ENCODE data around the gene RASA3.

DNA sequence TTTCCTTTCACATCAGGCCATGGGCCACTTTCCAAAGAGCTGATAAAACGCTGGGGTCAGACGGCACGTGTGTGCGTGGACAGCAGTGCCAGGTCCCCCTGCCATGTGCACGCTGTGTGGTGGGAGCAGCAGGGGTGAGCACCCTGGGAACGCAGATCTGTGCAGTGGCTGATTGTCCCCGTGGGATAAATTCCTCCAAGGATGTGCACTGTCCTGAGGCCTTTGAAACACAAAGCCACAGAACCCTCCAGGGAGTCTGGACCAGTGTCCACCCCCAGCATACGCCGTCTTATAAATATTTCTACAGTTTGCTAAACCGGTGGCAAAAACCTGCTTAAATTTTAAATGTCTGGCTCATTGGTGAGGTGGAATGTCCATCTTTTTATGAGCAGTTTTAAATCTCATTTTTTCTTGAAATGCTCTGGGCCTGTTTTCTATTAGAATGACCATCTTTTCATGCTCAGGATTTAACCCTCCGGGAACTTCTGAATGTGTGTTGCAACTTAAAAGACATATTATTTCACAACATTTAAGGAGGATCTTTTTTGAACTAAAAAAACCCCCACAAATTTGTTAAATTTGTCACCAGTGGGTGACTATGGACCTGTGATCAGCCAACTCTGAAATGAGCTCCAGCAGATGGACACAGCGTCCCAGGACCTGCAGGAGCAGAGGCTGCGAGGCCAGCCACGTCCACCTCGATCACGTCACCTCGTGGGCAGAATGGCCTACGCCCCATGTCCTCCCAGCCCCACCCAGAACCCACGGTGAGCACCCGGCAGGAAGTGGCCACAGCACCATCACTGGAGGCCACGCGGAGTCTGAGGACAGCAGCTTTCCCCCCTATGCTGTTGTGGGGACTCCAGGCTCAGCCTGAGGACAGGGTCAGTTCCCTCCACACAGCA is 68.6 kb downstream of the RASA3 start:
- TF ChIP-seq, protein P1, sequence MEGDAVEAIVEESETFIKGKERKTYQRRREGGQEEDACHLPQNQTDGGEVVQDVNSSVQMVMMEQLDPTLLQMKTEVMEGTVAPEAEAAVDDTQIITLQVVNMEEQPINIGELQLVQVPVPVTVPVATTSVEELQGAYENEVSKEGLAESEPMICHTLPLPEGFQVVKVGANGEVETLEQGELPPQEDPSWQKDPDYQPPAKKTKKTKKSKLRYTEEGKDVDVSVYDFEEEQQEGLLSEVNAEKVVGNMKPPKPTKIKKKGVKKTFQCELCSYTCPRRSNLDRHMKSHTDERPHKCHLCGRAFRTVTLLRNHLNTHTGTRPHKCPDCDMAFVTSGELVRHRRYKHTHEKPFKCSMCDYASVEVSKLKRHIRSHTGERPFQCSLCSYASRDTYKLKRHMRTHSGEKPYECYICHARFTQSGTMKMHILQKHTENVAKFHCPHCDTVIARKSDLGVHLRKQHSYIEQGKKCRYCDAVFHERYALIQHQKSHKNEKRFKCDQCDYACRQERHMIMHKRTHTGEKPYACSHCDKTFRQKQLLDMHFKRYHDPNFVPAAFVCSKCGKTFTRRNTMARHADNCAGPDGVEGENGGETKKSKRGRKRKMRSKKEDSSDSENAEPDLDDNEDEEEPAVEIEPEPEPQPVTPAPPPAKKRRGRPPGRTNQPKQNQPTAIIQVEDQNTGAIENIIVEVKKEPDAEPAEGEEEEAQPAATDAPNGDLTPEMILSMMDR (IDR thresholded peaks at IDR 0.05; ENCODE audit: extremely low read depth in 1 of 2, insufficient read depth in 1 of 2, low read depth in 1 of 2, low read length in 2 of 2), result no peak
- TF ChIP-seq EZH2 (IDR thresholded peaks at IDR 0.05; ENCODE audit: borderline replicate concordance, low read depth, low read length, severe bottlenecking), result no peak
- TF ChIP-seq POLR2AphosphoS5 (IDR thresholded peaks at IDR 0.05; ENCODE audit: insufficient read depth, low read depth, low read length), result no peak
- no peak for TF ChIP-seq POLR2A (IDR thresholded peaks at IDR 0.05; ENCODE audit: low read depth, low read length)
- TF ChIP-seq GATA2 (IDR thresholded peaks at IDR 0.05; ENCODE audit: insufficient read depth, insufficient read length, low read depth, low read length), result no peak
- no peak for TF ChIP-seq MYC (IDR thresholded peaks at IDR 0.05; ENCODE audit: low read depth, low read length)
- TF ChIP-seq, protein P2, sequence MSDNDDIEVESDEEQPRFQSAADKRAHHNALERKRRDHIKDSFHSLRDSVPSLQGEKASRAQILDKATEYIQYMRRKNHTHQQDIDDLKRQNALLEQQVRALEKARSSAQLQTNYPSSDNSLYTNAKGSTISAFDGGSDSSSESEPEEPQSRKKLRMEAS (IDR thresholded peaks at IDR 0.05; ENCODE audit: insufficient read depth, insufficient read length), result no peak

Data from endothelial cell of umbilical vein (primary cell).